GM19328 (cell line): ENCODE data around the gene FBXL13.
"Not testable (repeated sequence)": the region's sequence is repeated elsewhere in the genome, so short reads cannot be mapped to it uniquely, and the experiment has no call there.

Experiments used
- ATAC-seq: cut with Tn5 transposase; IDR thresholded peaks from one replicate; pipeline ENCODE4 v1.9.1; 2021; ENCODE audit warnings: mild to moderate bottlenecking, moderate library complexity; ENCODE audit not compliant: unreplicated experiment

The FBXL13 gene

DNA sequence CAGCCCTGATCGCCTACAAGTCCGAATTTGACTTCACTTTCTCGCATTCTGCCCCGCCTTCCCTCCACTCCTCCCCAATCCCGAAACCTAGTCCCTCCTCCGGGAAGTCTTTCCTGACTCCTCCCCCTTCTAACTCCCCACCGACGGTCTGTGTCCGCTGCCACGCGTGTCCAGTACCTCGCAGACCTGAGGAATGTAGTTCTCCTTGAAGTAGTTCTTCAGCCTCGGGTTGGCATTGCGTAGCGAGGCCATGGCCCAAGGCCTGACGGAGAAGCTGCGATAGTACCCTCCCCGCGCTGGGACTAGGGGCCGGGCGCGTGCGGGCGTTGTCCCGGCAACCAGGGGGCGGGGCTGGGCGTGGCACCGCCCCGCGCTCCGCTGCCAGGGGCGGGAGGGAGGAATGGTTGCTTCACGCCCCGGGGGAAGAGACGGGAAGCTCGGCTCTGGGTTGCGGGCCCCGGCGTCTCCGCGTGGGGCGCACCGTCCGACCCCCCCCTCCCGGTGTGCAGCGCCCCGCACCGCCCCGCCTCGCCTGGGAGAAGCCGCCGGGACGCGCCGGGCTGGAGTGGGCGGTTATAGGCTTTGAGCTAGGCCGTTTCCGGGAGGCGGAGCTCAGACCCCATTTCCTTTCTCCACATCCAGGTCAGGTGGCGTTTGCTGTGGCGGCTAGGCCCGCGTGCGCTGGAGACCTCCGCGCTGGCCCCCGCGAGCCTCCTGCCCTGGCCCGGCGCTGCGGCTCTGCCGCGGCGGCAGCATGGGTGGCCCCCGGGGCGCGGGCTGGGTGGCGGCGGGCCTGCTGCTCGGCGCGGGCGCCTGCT lies at the start of gene FBXL13, which contains the start of gene ARMC10:
Gene FBXL13 (minus strand): TSS at position 278 of the 818 bp plus-strand sequence.
Gene ARMC10 (plus strand): TSS at position 622 of the 818 bp plus-strand sequence. CDS start 133 bp downstream, at position 755.
- peak; percentile 87 for ATAC-seq

DNA sequence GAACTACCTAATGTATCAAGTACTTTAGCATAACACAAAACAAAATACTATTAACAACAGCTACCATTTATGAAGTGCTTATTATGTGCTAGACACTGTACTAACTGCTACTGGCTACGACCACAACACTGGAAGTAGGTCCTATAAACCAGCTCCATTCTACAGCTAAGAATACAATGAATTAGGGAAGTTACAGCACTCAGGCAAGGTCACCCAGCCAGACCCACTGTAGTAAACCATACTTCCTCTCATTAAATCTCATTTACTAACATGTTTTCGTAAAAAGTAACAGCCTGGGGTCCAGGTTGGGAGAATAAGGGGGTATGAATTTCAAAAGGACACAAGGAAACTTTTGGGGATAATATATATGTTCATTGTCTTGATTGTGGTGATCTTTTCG lies 48.9 kb upstream of the FBXL13 start:
- ATAC-seq = no peak

DNA sequence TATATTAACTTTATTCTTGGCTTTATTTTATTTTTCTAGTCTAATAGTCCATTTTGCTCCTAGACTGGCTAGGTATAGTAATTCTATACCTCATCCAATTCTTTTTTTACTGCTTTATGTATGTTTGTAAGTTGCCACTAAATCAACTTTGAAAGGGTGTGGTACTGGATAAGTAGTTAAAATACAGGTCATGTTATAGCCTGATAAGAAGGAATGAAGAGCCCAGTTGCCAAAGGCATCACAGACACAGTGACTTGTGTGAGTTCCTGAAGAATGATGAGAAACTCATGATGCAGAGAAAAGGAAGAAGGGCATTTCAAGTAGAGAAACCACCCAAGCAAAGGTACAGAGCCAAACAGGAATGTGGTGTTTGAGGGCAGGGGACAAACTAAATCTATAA lies 47.0 kb upstream of the FBXL13 start:
- ATAC-seq = no peak

DNA sequence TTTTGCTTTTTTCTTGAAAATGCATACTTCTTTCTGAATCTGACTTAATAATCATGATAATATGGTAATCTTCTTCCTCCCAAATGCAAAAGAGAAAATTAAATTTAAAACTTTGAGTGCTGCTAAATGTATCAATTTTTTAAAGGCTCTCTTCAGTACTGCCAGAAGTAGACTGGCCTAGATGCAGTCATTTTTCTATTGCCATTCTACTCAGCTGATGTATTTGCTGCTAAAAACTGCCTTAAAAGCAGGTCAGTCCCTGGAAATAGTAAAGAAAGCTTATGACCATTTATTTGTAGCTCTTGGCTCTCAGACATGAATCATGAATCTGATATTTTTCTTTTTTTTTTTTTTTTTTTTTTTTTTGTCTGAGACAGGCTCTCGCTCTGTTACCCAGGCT lies 45.8 kb upstream of the FBXL13 start:
- no peak for ATAC-seq

DNA sequence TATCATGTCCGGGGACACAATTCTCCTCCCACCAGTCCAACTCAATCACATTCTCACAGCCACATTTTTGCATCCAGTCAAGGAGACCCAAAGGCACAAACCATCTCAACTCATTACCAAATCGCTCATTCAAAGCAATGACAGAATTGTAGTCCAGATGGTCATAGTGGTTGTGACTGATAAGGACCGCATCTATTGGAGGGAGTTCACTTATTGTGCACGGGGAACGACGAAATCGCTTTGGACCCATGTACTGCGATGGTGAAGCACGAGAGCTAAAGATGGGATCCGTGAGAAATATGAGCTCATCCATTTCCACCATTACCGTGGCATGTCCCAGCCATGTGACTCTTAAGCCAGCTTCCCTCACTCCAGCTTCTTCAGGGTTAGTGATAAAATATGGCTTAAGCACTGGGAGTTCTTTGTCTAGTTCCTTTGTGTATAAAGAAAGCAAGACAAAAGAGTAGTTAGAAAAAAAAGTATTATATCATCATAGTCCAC lies 45.2 kb upstream of the FBXL13 start:
- no peak for ATAC-seq

DNA sequence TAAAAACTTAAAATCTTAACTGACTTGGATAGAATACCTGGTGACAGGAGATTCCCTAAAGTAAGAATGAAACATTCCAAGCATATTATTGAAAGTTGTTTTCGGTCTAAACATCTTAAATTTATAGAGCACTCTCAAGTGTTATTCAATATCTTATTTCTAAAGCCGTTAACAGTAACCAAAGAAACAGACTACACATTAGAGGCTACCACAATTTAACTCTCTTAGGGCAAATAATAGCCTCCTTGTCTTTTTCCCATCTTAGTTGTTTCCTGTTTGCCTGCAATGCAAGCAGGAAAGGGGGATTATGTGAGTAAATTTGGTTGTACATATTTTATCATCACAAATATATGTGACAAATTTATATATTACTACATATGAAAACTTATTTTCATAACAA lies 42.9 kb upstream of the FBXL13 start:
- ATAC-seq = no peak

DNA sequence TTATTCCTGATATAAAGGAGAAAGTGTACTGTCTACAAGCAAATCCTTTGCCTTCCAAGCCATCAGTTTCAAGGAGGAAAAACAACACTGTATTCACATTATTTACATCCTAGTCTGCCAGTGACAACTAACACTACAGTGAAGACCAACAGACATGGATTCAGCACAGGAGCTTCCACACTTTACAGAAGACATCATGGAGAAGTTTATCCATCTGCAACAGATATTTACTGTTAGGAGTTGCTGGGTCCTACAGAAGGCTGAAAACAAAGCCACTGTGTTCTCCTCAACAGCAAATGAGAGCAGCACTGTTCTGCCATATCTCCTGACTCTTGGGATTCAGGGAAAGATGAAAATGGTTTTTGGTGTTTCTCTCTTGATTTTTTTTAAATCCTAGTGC lies 42.4 kb upstream of the FBXL13 start:
- no peak for ATAC-seq

DNA sequence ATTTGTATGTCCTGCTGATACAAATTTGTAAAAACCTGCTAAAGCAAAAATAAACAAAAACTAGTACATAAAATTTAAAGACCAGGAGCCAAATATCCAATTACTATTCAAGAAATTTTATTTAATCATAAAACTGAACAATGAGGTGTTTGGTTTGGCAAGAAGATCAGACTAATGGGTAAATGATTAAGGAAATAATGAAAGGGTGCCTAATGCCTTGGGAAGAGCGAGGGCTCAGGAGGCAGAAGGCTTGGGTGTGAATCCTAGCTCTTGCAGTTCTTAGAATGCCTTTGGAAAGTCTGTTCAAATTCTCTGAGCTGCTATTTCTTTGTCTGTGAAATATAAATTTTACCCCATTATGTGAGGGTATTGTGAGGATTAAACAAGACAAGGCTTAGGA lies 41.9 kb upstream of the FBXL13 start:
- no peak for ATAC-seq

DNA sequence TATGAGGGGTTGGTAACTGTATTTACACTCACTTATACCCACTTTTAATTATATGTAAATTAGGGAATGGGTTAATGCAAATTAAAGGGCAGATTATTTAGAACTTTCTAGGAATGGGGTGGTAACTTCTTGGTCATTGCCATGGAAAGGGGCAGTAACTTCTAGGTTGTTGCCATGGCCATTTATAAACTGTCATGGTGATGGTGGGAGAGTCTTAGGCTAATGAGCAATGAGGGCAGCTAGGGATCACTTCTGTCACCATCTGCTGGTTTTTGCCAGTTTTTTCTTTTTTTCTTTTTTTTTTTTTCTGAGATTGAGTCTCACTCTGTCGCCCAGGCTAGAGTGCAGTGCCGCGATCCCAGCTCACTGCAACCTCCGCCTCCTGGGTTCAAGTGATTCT lies 41.2 kb upstream of the FBXL13 start:
- ATAC-seq = no peak

DNA sequence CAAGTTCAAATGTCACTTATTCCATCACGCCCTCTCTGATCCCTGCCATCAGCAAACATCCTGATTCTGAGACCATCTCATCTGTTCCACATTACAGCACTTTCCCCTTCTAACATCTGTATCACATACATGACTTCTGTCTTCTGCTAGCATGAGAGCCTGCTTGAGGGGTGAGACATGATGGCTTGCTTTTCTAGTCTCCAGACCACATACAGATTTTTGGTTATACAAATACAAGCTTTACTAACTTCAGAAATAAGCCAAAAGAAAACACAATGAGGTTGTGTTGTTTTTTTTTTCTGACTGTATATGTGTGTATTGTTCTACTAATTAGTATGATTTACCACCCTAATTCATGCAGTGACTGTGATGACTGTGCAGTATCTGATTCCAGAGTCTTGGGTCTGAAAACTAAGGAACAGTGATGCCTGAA lies 40.0 kb upstream of the FBXL13 start:
- ATAC-seq = no peak

DNA sequence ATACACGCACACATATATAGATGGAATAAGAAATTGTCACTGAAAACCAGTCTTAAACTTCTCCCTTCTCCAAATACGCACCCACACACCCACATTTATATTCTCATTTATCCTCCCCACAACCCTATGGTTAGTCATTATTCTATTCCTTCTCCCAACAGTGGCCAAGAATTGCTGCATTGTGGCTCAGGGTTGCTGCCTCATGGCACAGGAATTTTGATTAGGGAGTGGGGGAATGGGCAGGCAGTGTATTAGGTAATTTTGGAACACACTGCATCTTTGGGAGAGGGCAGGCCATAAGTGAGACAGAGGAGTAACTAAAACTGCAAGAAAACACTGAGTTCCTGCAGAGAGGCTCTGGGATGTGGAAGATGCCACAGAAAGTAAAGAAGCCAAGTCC lies 38.6 kb upstream of the FBXL13 start:
- no peak for ATAC-seq

DNA sequence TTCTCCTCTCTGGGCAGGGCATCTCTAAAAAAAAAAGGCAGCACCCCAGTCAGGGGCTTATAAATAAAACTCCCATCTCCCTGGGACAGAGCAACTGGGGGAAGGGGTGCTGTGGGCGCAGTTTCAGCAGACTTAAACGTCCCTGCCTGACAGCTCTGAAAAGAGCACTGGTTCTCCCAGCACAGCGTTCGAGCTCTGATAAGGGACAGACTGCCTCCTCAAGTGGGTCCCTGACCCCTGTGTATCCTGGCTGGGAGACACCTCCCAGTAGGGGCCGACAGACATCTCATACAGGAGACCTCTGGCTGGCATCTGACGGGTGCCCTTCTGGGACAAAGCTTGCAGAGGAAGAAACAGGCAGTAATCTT lies 32.1 kb upstream of the FBXL13 start:
- not testable (repeated sequence) for ATAC-seq

DNA sequence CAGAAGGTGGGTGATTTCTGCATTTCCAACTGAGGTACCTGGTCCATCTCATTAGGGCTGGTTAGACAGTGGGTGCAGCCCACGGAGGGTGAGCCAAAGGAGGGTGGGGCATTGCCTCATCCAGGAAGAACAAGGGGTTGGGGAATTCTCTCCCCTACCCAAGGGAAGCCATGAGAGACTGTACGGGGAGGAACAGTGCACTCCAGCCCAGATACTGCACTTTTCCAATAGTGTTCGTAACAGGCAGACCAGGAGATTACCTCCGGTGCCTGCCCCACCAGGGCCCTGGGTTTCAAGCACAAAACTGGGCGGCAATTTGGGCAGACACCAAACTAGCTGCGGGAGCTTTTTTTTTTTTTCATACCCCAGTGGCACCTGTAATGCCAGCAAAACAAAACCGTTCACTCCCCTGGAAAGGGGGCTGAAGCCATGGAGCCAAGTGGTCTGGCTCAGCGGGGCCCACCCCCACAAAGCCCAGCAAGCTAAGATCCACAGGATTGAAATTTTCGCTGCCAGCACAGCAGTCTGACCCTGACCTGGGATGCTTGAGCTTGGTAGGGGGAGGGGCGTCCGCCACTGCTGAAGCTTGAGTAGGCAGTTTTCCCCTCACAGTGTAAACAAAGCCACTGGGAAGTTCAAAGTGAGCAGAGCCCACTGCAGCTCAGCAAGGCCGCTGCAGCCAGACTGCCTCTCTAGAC lies 31.6 kb upstream of the FBXL13 start:
- no peak for ATAC-seq

DNA sequence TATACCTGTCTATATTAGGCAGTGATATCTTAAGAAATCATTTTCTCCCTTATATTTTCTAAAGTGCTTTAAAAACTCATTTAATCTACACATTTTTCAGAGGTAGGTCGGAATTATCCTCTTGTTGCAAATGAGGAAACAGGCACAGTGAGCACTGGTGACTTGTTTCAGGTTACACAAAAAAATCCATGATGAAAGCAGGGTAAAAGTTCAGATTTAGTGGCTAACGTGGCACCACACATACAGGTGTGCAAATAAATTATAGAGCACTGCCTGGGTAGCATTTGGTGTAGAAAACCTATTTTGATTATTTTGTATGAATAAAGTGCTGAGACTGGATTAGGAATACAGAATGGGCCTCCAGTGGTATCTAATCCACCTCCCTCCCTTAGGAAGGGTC lies 26.9 kb upstream of the FBXL13 start:
- no peak for ATAC-seq

DNA sequence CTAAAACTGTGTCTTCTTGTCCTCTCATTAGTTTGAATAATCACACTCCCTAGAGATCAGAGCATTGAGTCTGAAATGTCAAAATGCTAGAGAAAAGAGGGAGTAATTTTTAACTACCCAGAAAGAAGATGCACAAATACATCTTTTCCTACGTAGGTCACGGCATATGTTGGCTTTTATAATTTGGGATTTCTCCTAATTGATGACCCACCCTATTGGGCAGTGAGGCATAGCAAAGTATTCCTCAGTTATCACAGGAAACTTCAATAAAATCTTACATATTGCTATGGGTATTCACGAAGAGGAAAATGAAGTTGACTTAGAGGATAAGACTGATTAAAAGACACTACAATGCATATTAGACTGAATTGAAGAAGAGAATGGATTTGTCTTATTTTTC lies 25.8 kb upstream of the FBXL13 start:
- ATAC-seq = no peak

DNA sequence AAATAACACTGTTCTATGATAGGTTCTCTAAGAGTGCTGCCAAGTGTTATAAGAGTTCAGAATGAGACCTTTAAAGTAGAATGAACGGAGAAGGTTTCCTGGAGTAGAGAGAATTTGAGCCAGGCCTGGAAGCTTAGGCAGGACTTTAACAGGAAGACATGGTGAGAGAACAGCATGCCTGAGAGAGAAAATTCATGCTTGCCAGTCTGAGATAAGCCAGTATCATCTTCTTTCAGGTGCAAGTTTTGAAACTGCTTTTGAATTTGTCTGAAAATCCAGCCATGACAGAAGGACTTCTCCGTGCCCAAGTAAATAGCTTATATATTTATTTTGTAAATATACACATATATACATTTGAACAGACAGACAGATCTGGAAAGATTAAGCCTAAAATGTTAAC lies 22.4 kb upstream of the FBXL13 start:
- ATAC-seq = no peak

DNA sequence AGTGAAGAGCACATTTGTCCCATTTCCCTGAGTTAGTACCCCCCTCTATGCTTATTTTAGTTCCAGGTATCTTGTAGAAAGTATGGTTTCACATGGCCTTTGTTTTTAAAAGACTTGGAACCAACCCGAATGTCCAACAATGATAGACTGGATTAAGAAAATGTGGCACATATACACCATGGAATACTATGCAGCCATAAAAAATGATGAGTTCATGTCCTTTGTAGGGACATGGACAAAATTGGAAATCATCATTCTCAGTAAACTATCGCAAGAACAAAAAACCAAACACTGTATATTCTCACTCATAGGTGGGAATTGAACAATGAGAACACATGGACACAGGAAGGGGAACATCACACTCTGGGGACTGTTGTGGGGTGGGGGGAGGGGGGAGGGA lies 21.0 kb upstream of the FBXL13 start:
- ATAC-seq = not testable (repeated sequence)

DNA sequence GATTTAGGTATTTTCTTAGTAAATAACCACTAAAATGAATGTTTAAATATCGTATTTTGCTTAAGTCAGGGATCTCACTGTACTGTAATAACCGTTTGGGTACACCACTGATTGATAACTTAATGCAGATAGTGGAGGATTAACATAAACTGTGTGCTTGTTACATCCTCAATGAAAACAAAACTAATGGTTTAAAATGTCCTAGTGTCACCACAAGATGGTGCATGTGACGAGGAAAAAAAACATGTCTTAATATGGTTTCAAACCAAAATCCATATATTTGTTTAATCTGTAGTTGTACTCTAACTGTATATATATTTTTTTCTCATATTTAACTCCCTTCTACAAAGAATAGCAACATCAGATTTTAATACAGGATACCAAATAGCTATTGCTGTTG lies 19.5 kb upstream of the FBXL13 start:
- no peak for ATAC-seq

DNA sequence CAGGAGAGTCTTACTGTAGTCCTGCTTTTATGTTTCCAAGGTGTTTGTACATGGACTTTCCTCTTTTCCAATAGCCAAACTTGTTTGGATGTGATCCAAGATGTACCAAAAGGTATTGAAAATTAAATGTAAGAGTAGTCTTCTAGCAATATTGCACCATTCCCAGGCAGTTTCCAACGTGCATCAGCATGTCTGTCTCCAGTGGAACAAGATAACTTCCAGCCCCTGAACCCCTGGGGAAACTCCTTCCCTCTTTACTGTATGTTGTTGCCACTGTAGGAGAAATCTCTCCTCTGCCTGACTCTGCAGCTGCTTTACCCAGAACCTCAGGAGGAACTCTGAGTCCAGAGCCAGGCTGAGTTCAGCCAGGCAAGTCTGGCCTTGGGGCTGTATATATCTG lies 18.8 kb upstream of the FBXL13 start:
- ATAC-seq = no peak

DNA sequence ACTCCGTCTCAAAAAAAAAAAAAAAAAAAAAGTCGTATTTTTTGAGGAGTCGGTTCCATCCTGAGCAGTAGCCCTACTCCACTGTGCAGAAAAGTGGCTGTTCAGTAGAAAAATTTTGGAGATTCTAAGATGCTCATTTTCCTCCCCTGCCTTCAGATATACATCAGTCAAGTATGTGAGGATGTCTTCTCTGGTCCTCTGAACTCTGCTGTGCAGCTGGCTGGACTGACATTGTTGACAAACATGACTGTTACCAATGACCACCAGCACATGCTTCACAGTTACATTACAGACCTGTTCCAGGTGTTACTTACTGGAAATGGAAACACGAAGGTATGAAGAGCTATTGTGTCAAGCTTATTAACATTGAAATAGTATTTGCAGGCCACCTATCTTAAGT lies 17.7 kb upstream of the FBXL13 start:
- not testable (repeated sequence) for ATAC-seq

DNA sequence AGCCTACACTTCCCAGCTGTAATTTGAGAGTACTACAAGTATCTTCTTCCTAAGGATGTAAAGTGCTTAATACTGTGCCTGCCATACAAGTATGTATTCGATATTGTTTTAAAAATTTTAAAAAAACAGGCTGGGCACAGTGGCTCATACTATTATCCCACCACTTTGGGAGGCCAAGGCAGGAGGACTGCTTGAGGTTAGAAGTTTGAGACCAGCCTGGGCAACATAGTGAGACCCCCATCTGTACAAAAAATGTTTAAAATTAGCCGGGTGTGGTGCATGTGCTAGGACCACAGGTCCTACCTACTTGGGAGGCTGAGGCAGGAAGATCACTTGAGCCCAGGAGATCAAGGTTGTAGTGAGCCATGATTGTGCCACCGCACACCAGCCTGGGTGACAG lies 8.6 kb upstream of the FBXL13 start:
- no peak for ATAC-seq

DNA sequence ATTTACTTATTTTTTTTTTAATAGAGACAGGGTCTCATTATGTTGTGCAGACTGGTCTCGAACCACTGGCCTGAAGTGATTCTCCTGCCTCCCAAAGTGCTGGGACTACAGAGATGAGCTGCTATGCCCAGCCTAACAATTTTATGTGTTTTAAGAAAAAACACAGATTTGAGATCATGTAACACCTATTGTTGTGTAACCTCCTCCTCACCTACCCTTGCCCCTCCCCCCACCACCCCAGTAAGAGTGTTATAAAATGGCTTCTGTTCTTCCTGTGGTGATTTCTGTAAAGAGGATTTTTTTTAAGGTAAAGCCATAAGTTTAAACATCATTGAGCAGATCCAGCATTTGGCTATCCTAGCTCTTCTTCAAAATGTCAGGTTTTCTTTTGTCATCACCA lies 7.9 kb upstream of the FBXL13 start:
- ATAC-seq = no peak
